ENCODE measurements around the gene AGAP3. TPM values are rescaled to one million over a fixed set of nuclear protein-coding genes. Genes with fewer than 3 reads are reported as not detected.

Gene AGAP3
- total and polyA plus RNA-seq, 4 donors = 75.9 to 194 (median 110) TPM

GRCh38 chr7:151172273-151173141, 86.2 kb downstream of the AGAP3 start:
- WGBS, 2 donors = 19 to 22% methylated on average over 42 of the region's 42 CpGs
- Histone ChIP-seq H3K27ac (ENCODE audit: low read depth in 1 of 2, low read length in 1 of 2) (no peak overlapping the region), H3K9ac (ENCODE audit: insufficient read depth in 1 of 2, low read length in 2 of 2) (no peak overlapping the region), H3K4me3 (no peak overlapping the region), H3K36me3 (ENCODE audit: control insufficient read depth in 4 of 4, insufficient read depth in 4 of 4, low read length in 4 of 4) (no peaks in the 10 kb centered on the region), H3K27me3 (ENCODE audit: control insufficient read depth in 3 of 3, insufficient read depth in 3 of 3, low read length in 2 of 3) (peaks cover 9 to 31% (median 25%) of the 10 kb centered on the region in 3 donors), H3K4me1 (ENCODE audit: control insufficient read depth in 5 of 5, insufficient read depth in 5 of 5, low read length in 5 of 5) (peaks cover 0 to 7% (median 0%) of the 10 kb centered on the region in 5 donors), H3K9me3 (ENCODE audit: control insufficient read depth in 4 of 4, insufficient read depth in 3 of 4, low read length in 3 of 4) (peaks cover 0 to 3% (median 0%) of the 10 kb centered on the region in 4 donors)
- DNase-seq (peak; percentile 78 to 87 (median 81)), ATAC-seq (ENCODE audit: insufficient read depth, low FRiP score) (peak; percentile 91)
- peak; percentile 100 for TF ChIP-seq CTCF (IDR thresholded peaks at IDR 0.05; ENCODE audit: control extremely low read depth, extremely low read depth)

DNA sequence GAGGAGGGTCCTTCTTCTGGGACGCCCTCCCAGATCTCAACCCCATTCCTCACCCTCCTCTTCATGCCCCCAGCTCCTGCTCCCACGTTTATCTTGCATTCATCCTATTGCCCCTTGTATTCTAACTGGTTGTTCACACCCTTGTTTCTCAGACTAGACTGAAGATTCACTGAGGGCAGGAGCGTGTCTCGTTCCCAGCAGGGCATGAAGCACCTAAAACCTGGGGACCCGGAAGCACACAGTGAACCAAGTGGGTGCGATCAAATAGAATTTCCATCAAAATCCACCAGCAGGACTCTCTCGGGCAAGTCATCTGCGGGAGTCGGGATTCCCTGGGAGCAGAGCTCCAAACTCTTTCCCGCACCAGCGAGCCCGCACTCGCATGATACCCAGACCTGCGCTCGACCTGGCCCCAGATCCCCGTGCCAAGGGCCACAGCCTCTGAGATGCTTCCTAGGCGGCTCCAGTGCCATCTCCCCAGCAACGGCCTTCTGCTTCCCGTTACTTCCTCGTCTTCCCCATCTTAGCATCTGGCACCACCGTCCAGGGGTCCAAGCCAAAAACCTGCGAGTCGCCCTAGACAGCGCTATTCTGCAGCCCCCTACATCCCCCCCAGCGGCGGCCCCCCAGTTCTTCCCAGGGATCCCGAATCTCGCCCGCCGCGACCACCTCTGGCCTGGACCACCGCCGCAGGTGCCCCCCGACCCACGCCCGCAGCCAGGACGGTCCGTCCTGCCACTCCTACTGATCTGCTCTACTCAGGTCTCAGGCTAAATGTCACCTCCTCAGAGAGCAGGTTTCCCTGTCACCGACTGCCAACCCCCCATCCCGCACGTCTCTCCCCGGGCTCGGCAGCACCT, 87.3 kb downstream of the AGAP3 start:
- H3K27ac ChIP-seq (ENCODE audit: low read depth in 1 of 2, low read length in 1 of 2) = no peak overlapping the region

More for the DNA sequence above, 87.3 kb downstream of the AGAP3 start:
- Histone ChIP-seq H3K9ac (ENCODE audit: insufficient read depth in 1 of 2, low read length in 2 of 2) (no peak overlapping the region), H3K4me3 (no peak overlapping the region), H3K4me1 (ENCODE audit: control insufficient read depth in 5 of 5, insufficient read depth in 5 of 5, low read length in 5 of 5) (no peaks in the 10 kb centered on the region), H3K36me3 (ENCODE audit: control insufficient read depth in 4 of 4, insufficient read depth in 4 of 4, low read length in 4 of 4) (no peaks in the 10 kb centered on the region), H3K9me3 (ENCODE audit: control insufficient read depth in 4 of 4, insufficient read depth in 3 of 4, low read length in 3 of 4) (peaks cover 0 to 3% (median 0%) of the 10 kb centered on the region in 4 donors), H3K27me3 (ENCODE audit: control insufficient read depth in 3 of 3, insufficient read depth in 3 of 3, low read length in 2 of 3) (peaks cover 8 to 27% (median 21%) of the 10 kb centered on the region in 3 donors)
- 87 to 88% methylated on average over 43 of the region's 43 CpGs for WGBS, 2 donors
- TF ChIP-seq CTCF (IDR thresholded peaks at IDR 0.05; ENCODE audit: control extremely low read depth, extremely low read depth) = no peak
- DNase-seq (no peak), ATAC-seq (ENCODE audit: insufficient read depth, low FRiP score) (no peak)
